ENCODE measurements around the gene DUSP1. TPM values are rescaled to one million over a fixed set of nuclear protein-coding genes. Genes with fewer than 3 reads are reported as not detected.

Gene DUSP1
- total RNA-seq, 2 experiments from 2014 or later = 761 to 768 TPM

DNA sequence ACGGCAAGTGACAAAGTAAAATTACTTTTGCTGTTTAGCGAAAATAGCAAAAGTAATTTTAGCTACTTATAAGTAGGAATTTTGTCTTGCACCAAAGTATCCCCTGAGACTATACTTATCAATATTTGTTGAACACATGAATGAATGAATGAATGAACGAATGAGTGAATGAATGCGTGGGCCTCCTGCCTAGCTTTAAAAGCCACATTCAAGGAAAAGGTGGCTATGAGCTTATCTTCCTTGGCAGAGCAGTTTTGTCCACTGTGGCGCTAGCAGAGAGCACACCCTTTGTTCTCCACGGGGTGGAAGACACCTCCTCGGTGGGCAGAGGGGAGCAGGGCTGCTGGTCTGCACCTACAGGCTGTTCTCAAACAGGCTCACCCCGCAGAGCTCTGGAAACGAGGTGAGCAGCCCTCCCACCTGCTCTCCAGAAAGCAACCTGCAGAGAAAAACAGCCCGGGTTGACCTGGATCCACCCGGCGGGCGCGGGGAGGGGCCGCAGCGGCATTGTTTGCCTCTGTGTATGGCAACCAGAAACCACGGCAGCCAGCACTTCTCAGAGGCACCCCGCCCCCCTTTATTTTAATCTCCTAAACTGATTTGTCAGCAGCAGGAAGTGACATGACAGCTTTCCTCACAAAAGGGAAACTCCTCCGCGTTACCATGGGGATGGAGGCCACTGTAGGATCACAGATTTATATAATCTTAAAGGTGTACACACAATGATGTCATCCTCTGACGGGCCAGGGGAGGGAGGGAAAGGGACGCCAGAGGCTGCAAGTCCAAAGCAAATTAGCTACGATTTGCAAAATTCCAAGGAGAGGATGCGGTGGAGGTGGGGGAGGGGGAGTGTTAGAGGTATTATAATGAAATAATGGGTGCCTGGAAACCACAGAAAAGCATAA is 5.9 kb downstream of the DUSP1 start:
- Histone ChIP-seq H3K27me3 (ENCODE audit: control insufficient read depth in 1 of 2, insufficient read depth in 2 of 2, low read length in 2 of 2) (no peaks in the 10 kb centered on the region), H3K4me3 (ENCODE audit: low read length) (peak overlapping the region; percentile 44), H3K36me3 (ENCODE audit: insufficient read depth, low read length) (peaks cover 25% of the 10 kb centered on the region), H3K27ac (ENCODE audit: low read depth in 1 of 2, low read length in 2 of 2) (peak overlapping the region; percentile 89), H3K4me1 (ENCODE audit: insufficient read depth, low read length) (peaks cover 59% of the 10 kb centered on the region), H3K9me3 (ENCODE audit: control insufficient read depth in 1 of 2, insufficient read depth in 1 of 2, low read length in 2 of 2) (peaks cover 2 to 8% of the 10 kb centered on the region in 2 experiments)
- ChIA-PET CTCF (interaction anchor here (1.3 to 2.1 kb wide), 6 partner anchors 11 to 167 kb away, joined by 3 to 15 read pairs (median 6); no protein-coding TSS in a partner anchor), POLR2A (interaction anchor here (0.5 to 2.4 kb wide), 24 partner anchors 8 to 758 kb away, joined by 3 to 36 read pairs (median 5); partner anchors contain the start of genes ATP6V0E1, FBXW11 and RPL26L1)
- no peaks in the 10 kb centered on the region for H3K27me3 Mint-ChIP-seq
- H3K27ac Mint-ChIP-seq = peak overlapping the region; percentile 95
- DNase-seq (peak; percentile 87 to 100 (median 94)), ATAC-seq (ENCODE audit: poor library complexity) (peak; percentile 75)
- H3K4me3 Mint-ChIP-seq = peak overlapping the region; percentile 71
- peaks cover 45% of the 10 kb centered on the region for H3K36me3 Mint-ChIP-seq (ENCODE audit: low read depth)
- H3K4me1 Mint-ChIP-seq (ENCODE audit: low read depth) = peaks cover 55% of the 10 kb centered on the region
- intact Hi-C loops (cut with DNase I, micrococcal nuclease) = loop anchor here in 1 of 2 experiments (2.0 to 10.0 kb wide), 3 partner anchors 48 to 1378 kb away; partner anchors contain the start of gene NPM1
- no peaks in the 10 kb centered on the region for H3K9me3 Mint-ChIP-seq
- TF ChIP-seq, protein P1, sequence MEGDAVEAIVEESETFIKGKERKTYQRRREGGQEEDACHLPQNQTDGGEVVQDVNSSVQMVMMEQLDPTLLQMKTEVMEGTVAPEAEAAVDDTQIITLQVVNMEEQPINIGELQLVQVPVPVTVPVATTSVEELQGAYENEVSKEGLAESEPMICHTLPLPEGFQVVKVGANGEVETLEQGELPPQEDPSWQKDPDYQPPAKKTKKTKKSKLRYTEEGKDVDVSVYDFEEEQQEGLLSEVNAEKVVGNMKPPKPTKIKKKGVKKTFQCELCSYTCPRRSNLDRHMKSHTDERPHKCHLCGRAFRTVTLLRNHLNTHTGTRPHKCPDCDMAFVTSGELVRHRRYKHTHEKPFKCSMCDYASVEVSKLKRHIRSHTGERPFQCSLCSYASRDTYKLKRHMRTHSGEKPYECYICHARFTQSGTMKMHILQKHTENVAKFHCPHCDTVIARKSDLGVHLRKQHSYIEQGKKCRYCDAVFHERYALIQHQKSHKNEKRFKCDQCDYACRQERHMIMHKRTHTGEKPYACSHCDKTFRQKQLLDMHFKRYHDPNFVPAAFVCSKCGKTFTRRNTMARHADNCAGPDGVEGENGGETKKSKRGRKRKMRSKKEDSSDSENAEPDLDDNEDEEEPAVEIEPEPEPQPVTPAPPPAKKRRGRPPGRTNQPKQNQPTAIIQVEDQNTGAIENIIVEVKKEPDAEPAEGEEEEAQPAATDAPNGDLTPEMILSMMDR (IDR thresholded peaks at IDR 0.05) = no peak

DNA sequence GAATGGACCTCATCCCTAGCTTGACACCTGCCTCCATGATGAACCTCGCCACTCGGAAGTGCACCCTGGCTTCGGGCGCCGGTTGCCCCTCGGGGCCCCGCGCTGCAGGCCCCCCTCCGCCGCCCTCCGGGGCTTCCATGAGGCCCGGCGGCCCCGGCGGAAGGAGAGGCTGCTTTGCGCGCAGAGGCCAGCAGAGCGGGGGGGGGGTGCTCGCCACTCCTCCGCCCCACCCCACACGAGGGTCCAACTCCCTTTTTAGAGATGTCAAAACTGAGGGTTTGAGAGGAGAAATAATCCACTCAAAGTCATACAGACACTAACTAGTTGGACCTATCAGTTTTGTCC is 7.9 kb downstream of the DUSP1 start:
- Histone ChIP-seq H3K36me3 (ENCODE audit: insufficient read depth, low read length) (peaks cover 5% of the 10 kb centered on the region), H3K27ac (ENCODE audit: low read depth in 1 of 2, low read length in 2 of 2) (no peak overlapping the region), H3K4me3 (ENCODE audit: low read length) (no peak overlapping the region), H3K27me3 (ENCODE audit: control insufficient read depth in 1 of 2, insufficient read depth in 2 of 2, low read length in 2 of 2) (no peaks in the 10 kb centered on the region), H3K9me3 (ENCODE audit: control insufficient read depth in 1 of 2, insufficient read depth in 1 of 2, low read length in 2 of 2) (peaks cover 3 to 6% of the 10 kb centered on the region in 2 experiments), H3K4me1 (ENCODE audit: insufficient read depth, low read length) (peaks cover 40% of the 10 kb centered on the region)
- DNase-seq = no peak
- Mint-ChIP-seq H3K9me3 (no peaks in the 10 kb centered on the region), H3K27ac (no peak overlapping the region), H3K36me3 (ENCODE audit: low read depth) (peaks cover 25% of the 10 kb centered on the region), H3K27me3 (no peaks in the 10 kb centered on the region), H3K4me1 (ENCODE audit: low read depth) (peaks cover 35% of the 10 kb centered on the region), H3K4me3 (no peak overlapping the region)
- TF ChIP-seq, protein P1 (IDR thresholded peaks at IDR 0.05) = no peak
- ChIA-PET POLR2A (no interaction called here), CTCF (interaction anchor here (3.4 kb wide), 1 partner anchor 48 kb away, joined by 8 read pairs; no protein-coding TSS in a partner anchor)
- ATAC-seq (ENCODE audit: poor library complexity) = no peak
- intact Hi-C loops (cut with DNase I, micrococcal nuclease) = loop anchor here (2.0 to 10.0 kb wide), 2 partner anchors 46 to 588 kb away; no protein-coding TSS in a partner anchor

DNA sequence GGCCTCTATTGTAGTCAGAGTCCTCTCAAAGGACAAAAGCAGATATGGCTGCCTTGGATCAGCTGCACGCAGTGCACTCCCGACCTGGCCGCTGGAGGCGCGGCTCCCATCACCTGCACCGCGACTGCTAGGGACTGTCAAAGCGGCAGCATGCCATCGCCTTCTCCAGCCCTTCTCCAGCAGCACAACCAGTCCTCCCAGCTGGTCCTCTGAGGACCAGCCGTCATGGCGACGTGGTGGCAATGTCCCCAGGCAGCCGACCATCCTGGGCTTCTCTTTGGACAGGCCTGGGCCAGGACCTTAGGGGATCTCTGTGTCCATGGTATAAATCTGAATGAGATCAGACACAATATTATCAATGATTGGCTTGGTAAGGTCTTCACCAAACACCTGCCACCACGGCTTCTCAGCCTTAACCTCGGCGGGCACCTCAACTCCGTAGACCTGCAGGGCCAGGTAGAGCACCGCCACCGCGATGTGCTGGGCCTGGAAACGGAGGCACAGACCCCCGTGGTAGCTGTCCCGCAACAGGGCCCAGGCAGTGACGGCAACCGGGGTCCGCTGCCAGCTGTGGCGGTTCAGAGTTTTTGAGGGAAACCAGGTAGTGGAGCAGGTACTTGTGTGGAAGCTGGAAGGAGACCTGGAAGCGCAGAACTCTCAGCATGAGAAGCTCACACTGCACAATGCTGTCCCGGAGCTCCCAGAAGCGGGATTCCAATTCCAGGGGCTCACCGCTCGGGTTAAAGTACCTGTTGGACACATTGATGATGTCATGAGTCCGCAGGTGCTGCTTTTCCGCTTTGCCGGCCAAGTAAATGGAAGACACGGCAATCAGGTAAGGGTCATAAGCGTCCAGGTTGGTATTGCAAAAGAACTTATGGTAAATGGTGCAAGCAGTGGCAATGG is 8.5 kb downstream of the DUSP1 start:
- no peak overlapping the region for H3K27ac ChIP-seq (ENCODE audit: low read depth in 1 of 2, low read length in 2 of 2)

More for the DNA sequence above, 8.5 kb downstream of the DUSP1 start:
- peaks cover 19% of the 10 kb centered on the region for H3K36me3 Mint-ChIP-seq (ENCODE audit: low read depth)
- TF ChIP-seq, protein P1 (IDR thresholded peaks at IDR 0.05) = no peak
- no peaks in the 10 kb centered on the region for H3K9me3 Mint-ChIP-seq
- H3K27me3 Mint-ChIP-seq = no peaks in the 10 kb centered on the region
- CTCF ChIA-PET = interaction anchor here (3.4 kb wide), 1 partner anchor 48 kb away, joined by 8 read pairs; no protein-coding TSS in a partner anchor
- H3K27me3 ChIP-seq (ENCODE audit: control insufficient read depth in 1 of 2, insufficient read depth in 2 of 2, low read length in 2 of 2) = no peaks in the 10 kb centered on the region
- H3K4me3 Mint-ChIP-seq = no peak overlapping the region
- intact Hi-C loops (cut with DNase I, micrococcal nuclease) = loop anchor here (2.0 to 10.0 kb wide), 2 partner anchors 46 to 588 kb away; no protein-coding TSS in a partner anchor
- DNase-seq (no peak), ATAC-seq (ENCODE audit: poor library complexity) (no peak)
- peaks cover 3 to 6% of the 10 kb centered on the region in 2 experiments for H3K9me3 ChIP-seq (ENCODE audit: control insufficient read depth in 1 of 2, insufficient read depth in 1 of 2, low read length in 2 of 2)
- no peak overlapping the region for H3K4me3 ChIP-seq (ENCODE audit: low read length)
- no peak overlapping the region for H3K27ac Mint-ChIP-seq
- H3K4me1 ChIP-seq (ENCODE audit: insufficient read depth, low read length) = peaks cover 36% of the 10 kb centered on the region
- H3K36me3 ChIP-seq (ENCODE audit: insufficient read depth, low read length) = no peaks in the 10 kb centered on the region
- H3K4me1 Mint-ChIP-seq (ENCODE audit: low read depth) = peaks cover 28% of the 10 kb centered on the region
- POLR2A ChIA-PET = no interaction called here

Data from CD4-positive, alpha-beta T cell (primary cell).